DMS 273 (cell line): Measurements from ENCODE around the gene PDE4D.
A peak's percentile ranks its signal among the peaks of the same experiment; 100 is the strongest.

Experiments
- DNase-seq: peaks from one replicate; lab custom pipeline; 2025; ENCODE audit not compliant: unreplicated experiment; lab: John Stamatoyannopoulos, UW

The PDE4D gene

DNA sequence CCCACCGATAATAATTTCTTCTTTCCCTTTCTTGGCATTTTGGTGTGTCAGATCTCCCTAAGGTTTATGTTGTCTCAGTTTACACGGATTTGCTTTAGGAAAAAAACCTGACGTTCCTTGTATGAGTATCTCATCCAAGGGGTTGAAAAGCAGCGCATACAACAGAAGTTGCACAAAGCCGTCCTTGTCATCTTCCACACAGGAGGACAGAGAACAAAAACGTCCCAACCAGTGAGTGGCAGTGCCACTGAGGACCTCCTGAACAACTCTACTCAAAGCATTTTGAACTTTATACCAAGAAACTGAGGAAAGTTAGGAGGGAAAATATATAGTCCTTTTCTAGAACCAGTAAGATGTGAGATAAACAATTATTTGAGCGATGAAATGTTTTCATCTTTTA is 547.0 kb downstream of the PDE4D start:
- DNase-seq, result no peak

DNA sequence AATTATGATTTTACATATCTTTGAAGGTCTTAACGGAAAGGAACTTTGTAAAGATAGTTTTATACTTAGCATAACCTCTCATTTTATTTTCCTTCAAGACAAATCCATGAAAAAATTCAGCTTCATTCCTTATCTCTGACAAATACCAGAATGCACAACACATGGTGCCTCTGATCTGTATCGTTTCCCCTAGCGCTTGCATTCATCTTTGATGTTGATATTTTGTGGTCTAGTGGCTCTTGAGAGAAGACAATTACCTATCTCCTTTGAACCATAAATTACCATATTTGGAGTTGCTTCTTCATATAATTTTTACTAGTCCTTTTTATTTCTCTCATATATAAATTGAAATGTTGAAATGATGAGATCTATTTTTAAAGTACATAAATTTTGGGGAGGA is 551.3 kb downstream of the PDE4D start:
- DNase-seq, result no peak

DNA sequence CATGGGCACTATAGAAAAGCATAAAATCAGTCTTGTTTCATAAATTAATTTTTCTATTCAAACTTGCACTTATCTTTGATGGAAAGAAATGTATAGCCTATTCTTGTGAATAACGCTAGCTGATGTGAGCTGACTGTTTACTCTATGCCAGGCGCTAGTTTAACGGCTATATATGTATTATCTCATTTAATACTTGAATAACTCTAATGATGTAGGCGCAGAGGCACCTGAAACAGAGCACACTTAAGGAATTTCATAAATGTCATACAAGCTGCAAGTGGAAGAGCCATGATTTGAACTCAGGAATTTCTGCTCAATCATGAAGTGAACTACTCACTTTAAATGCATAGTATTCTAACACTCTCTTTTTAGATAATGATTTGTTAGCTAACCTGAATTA is 551.8 kb downstream of the PDE4D start:
- no peak for DNase-seq

DNA sequence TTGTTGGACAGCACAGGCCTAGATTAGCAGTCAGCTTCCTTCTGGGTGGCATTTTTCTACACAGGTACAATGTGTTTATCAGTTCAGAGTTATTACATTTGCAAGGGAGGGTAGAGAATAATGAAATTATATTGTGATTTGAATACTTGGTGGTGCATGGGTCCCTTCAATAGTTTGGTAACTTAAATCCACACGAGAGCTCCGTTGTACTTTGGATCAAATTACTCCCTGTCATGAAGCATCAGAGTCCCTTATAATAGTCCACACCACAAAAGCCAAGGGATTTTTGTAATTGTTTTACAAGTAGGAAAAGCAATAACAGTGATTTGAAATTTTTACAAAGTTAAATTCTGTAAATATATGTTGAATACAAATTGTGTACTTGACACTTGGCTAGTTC is 552.4 kb downstream of the PDE4D start:
- DNase-seq, result no peak

DNA sequence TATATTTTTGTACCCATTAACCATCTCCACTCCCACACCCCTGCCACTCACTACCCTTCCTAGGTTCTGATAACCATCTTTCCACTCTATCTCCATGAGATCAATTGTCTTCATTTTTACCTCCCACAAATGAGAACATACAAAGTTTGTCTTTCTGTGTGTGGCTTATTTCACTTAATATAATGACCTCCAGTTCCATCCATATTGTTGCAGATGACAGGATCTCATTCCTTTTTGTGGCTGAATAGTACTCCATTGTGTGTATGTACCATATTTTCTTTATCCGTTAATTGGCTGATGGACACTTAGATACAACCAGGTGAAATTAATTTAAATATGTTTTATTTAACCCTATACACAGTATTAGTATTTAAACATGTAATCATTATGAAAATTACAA is 552.9 kb downstream of the PDE4D start:
- DNase-seq, result no peak

DNA sequence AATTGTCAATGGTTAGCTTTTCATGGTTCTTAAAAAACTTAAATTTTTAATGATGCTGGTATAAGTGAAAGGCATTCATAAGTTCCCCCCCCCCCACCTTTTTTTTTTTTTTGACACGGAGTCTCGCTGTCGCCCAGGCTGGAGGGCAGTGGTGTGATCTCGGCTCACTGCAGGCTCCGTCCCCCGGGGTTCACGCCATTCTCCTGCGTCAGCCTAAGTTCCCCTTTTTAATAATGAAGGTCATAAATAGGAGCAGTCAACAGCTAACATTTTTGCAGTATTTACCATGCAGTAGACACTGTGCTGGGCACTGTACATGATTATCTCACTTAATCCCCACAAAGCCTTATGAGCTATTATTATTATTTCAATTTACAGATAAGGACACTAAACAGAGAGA is 556.3 kb downstream of the PDE4D start:
- no peak for DNase-seq

DNA sequence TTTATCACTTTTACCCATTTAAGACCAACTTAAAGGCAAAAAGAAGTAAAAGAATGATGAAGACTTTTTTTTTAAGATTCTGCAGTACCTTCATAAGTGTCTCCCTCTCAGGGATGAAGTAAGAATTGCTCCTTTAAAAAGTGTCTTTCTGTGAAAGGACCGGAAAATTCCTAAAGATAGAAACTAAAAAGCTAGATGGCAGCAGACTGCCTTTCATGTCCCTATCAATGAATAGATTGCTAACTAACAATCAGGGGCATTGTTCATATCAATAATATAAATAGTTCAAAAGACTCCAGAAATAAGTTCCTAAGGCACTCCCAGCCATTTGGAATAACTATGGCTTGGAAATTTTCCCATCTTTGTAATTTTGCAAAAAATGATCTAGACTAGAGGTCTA is 558.0 kb downstream of the PDE4D start:
- DNase-seq, result no peak

DNA sequence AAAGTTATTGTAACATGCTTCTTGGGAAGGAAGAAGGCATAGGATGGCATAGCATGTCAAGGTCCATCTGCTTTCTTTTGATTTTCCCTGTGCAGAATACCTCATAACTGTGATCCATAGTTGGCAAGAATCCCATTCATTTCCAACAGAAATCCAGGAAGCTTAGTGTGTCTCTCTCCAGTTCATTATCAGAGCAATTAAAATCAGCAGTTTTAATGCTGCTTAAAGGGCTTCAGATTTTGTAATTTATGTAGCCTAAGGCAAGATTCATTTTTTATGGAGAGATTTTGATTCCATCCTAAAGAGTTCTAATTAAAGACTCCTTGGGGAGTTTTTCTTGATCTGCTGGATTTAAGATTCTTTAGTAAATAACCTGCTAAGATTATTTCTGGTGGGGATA is 560.1 kb downstream of the PDE4D start:
- peak; percentile 17 for DNase-seq

DNA sequence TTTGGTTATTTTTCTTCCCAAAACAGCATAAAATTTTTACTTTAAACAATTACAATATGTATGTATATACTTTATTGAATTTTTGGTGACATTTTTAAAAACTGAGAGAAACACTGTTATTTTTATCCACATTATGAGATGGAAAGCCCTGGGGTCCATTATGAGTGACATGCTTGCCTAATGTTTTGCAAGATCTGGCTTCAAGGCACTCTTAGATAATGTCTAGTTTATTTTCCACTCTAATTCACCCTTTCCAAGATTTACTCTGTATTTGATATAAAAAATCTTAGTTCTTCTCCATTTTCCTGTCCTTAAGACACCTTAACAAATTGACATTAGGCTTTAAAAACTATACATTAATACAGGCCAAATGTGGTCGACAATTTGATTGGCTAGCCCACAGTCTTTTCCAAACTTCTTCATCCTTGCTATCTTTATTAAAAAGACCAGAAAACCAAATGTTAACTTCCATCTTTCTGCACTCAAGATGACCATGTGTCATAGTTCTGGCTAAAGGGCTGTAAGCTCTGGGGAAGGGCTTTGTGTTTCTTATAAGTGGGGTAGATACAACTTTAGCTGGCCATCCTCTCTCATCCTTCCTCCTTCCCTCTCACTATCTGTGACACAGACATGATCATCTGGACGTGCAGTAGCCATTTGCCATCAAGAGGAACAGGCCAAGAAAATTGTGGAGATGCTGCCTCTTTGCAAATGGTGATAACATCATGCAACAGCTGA is 561.1 kb downstream of the PDE4D start:
- DNase-seq, result no peak

DNA sequence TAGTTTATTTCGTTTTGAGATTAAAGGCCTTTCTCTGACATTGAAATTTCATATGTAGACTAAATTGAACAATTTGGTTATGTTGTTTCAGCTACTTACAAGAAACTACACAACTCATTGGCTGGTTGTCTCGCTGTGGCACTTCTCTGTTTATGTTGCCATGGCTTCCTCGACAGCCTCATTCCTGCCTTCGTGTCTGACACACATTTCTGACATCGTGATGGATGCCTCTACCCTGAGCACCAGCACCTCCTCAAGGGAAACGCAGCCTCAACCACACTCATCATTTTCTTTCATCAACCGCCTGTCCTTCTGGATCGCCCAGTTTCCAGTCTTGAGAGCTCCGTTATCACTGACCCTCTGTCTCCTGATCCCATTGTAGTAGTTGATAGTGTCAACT is 562.8 kb downstream of the PDE4D start:
- DNase-seq, result no peak

DNA sequence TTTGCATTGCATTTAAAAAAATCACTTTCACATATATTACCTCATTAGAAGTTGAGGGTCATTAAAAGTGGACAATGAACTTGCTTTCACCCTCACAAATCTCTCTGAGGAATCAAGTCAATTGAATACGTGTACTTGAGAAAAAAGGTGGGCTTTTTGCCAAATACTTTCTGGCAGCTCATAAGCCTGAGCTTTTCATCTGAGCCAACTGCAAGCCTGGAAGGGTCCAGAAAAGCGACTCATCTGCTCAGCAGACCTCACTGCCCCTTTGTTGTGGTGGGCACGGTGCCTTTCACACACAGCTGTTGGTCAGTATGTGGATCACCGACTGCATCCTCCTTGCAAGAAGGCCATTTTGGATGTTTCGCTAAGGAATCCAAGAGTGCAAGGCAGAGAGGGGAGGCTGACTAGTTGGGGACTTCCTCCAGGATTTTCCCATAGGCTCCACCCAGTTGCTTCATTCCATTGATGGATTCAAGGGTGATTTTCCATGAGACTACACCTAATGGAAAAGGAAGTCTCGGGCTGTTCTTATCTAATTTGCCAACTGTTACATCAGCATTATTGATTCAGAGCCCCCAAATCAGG is 564.7 kb downstream of the PDE4D start:
- DNase-seq, result peak; percentile 75

DNA sequence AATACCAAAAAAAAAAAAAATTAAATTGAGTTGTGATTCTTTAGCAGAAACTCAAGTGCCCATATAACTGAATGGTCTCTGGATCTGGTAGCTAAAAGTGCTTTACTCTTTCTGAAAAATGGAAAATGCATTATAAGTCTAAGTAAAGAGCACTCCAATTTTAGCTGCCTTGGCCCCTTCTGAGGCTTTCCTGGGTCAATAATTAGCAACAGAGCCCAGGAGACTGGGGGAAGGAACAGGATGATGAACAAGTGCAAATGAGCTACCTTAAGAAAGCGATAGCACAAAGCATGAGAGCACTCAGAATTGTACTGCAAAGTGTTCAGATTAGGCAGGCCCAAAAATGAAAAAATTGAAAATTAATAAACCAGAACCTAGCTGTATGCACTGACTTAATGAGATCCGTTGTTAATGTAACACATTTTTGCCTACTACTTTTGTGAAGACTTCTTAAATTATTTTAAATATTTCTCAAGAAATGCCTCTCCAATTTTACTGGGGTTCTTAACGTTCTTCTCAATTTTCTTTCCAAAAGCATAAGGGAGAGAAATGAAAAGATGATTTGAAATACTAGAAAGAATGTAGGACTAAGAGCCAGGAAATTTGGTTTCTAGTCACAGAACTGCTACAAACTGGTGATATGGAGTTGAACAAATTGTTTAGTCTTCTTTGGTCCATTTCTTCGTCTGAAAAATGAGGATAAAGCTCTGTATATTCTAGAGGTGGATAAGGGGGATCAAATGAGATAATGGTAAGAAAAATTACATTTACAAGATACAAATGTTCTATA is 566.1 kb downstream of the PDE4D start:
- DNase-seq, result no peak

DNA sequence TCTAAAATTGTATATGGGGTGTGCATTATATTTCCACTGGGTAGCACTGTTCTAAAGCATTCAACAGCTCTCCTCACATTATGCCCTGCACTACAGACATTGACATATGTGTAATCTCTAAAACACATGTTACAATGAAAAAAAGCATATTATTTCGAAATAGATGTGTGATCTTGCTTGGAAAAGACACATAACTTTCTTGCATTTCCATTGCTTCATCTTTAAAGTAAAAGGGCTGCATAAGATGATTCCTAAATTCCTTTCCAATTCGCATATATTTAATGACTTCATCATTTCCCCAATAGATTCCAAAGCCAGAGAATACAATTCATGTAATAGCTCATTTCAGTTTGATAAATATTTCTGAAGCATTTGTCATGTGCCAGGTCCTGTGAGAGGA is 566.9 kb downstream of the PDE4D start:
- DNase-seq, result no peak

DNA sequence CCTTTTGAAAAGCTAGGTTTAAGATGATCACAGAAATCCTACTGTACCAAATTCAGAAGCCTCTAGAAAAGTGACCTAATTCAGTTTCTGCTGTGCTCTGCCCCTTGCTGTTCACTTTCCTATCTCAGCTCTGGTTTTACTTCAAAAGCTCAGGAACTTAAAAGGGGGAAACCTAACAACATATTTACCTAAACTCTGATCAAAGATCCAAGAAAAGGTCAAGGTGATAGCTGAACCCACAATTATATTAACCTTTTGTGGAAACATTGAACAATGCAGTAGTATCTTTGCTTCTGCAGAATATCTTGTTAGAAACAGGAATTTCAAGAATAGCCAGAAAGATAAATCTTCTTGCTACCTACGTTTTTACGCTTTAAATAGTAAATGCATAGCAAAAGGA is 568.5 kb downstream of the PDE4D start:
- DNase-seq, result no peak

DNA sequence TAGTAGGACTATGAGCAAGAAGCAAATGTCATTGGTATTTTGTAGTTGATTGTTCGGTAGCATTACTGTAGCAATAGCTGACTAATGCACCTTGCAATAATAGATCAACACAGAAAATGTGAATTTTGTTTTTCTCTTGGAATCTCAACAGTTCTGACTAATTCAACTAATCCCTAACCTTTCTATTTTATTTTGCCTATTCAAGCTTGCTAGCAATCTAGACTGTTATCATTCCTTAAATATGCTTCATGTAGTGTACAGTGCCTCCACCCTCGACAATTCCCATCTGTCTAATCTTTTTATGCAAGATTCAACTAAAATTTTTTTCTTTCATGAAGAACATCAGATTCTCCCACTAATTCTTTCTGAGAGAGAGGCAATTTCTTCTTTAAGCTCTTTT is 570.6 kb downstream of the PDE4D start:
- DNase-seq, result no peak

DNA sequence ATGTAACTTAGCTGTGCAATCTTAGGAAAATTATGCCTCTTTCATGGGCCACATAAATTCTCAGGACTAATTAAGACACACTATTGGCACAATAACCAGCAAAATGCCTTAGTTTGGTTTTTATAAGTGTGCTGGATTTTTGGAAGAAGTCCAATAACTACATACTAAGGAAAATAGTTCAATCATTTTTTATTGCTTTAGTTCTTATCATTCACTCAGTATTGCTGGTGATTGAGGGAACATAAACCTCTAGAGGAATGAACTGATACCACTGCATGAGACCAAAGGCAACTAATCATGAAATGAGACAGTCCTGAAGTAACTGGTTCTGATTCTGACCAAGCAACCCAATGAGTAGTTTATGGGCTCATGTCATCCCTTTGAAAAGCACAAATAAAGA is 571.5 kb downstream of the PDE4D start:
- DNase-seq, result no peak

DNA sequence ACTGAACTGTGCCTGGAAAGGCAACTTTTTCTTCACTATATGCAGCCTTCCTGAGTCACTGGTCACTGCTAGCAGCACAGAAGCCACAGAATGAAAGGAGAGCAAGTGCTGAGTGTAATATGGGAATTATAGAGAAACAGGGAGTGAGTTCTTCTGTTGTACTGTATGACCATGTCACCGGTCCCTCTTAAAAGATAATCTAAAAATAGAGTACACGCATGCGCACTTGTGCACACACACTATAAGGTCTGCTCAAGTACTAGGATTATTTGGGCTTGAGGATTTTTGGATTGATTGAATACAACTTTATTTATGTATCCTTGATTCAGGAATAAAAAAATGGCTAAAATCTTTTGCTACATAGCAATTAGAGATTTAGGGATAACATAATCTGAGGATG is 571.9 kb downstream of the PDE4D start:
- DNase-seq, result no peak

DNA sequence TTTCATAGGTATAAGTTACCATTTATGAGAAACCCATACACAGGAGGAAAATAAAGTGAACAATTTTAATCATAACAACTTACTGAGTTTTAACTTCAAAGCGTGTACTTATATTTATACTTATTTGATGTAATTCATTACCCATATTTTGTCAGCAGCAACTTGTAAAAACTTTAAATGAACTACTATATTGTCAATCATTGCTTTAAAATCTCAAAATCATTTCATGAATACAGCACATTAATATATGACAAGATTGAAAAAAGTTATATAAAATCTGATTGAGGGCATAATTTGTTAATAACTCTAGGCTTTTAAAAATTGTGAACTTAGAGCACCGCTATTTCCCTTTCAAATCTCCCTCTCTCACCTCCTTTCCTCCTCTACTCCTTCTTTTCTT is 573.1 kb downstream of the PDE4D start:
- no peak for DNase-seq

DNA sequence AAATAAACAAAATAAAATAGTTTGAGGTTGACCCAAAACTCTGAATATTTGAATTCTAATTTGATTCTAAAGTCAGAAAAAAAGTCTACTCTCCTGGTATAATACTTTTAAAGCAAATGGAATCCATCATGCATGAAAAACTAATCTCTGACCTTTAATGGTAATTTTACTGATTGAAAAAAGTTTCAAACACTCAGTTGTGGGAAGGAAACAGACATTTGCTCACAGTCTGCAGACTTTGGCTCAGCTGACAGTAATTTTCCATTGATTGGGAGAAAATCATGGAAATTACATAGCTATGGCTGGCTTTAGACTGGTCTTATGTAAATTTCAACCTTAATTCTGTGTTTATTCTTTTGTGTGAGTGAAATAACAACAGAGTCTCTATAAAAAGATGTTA is 574.3 kb downstream of the PDE4D start:
- no peak for DNase-seq

DNA sequence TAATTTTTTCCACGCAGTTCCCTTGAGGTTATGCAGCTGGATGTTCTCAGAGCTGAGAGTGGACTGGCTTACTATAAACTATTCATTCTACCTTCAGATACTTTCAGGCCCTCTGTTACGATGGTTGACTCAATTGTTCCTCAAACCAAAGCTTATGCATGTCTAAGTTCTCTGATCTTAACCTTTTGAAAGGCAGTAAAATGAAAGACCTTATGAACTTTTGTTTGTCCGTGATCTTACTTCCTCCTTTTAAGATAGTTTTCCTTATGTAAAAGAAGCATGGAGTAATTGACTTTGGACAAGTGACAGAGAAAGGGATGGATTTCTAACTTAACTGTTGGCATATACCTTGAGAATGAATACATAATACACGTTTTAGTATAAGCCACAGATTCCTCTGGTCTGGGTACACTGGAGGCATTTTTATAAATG is 575.7 kb downstream of the PDE4D start:
- peak; percentile 49 for DNase-seq

DNA sequence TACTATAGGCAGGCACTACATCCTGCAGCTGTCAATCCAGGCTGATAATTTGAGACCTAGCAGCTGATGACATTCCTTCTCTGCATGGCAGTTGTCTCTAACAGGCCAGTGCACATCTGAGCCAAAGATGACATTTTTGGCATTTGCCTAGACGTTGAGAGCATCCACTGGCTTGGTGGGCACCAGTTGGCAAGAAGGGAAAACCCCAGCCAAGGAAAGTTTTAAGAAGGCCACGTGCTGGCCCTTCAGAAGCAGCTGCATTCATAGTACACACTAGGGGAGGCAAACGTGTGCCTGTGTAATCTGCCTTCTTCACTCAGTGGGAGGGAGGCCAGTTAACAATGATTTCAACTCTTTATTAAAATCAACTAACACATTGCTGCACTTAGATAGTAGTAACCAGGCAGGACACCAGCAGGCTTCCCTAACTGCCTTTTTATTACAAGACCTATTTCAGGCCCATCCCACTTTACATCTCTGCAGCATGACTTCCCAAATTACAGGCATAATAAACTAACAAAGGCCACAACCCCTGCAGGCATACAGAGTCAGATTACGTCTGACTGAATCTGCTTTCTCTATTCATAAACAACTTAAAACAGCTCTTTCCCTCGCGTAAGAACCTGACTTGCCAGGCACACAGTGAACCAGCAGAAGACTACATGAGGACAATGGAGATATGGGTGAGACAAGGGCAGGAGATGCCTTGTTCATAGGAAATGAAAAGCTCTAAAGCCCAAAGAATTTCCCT is 576.3 kb downstream of the PDE4D start:
- DNase-seq, result peak; percentile 70

DNA sequence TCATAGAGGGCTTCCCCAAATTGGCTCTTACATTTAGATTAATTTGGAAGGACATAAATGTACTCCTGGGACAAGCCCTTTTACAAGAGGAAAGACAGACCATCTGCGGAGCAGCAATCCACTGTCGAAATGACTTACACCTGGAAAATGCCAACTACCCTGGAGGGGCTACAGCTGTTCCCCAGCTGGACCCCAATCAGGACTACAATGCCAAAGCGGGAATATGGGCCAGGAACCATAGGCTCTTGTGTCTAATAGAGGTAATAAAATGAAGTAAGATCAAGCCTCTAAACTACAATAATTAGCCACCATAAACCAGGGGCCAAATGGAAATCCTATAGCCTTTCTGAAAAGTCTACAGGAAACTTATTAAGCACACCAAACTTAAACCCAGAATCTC is 581.3 kb downstream of the PDE4D start:
- peak; percentile 18 for DNase-seq
